Measurements from ENCODE around the gene AGER. TPM values are rescaled to one million over a fixed set of nuclear protein-coding genes. Genes with fewer than 3 reads are reported as not detected.

Gene AGER
- 12.0 and 18.5 TPM in 2 replicates for total RNA-seq
- 4.6 and 5.1 TPM in 2 replicates for polyA plus RNA-seq
- 1.6 and 2.5 TPM in 2 replicates for polyA plus RNA-seq (2011; cell fraction: cytosol; rRNA removed)
- polyA plus RNA-seq (2011; cell fraction: nucleus; rRNA removed) = 50.2 and 63.4 TPM in 2 replicates
- polyA plus RNA-seq (2012) = 5.0 and 5.9 TPM in 2 replicates
- polyA minus RNA-seq = 1.2 and 2.0 TPM in 2 replicates
- 0.72 TPM for polyA minus RNA-seq (2011; cell fraction: cytosol; rRNA and poly(A)+ RNA removed)
- polyA minus RNA-seq (2011; cell fraction: nucleus; rRNA and poly(A)+ RNA removed) = 7.6 and 8.2 TPM in 2 replicates
- Bru-seq, nascent RNA = percentile 49 among the genes with signal in this experiment
- percentile 90 among the genes with signal in this experiment for BruChase-seq, experiment 1, labeled RNA remaining after a 6-hour chase
- percentile 71 among the genes with signal in this experiment for BruChase-seq, experiment 2, labeled RNA remaining after a 2-hour chase
- long read RNA-seq, partial matches to known transcripts = 4 of 8 reads
- long read RNA-seq, other reads (novel, unspliced or antisense) = 3 of 8 reads

- intact Hi-C loops (cut with micrococcal nuclease) (no loop called here), dilution Hi-C loops (cut with MboI; ENCODE audit: extremely low pct_ligation_motif_present, low sequenced_read_pairs) (no loop called here)
- DNase-seq (ENCODE audit: low read depth, low spot score) = no peak
- peaks cover 3 to 36% of the 10 kb centered on the region in 2 experiments for H3K36me3 ChIP-seq (ENCODE audit: control insufficient read depth in 2 of 2, extremely low read depth in 1 of 2, insufficient read depth in 2 of 2, low read length in 2 of 2)
- H4K20me1 ChIP-seq (replicated peaks; ENCODE audit: control insufficient read depth, extremely low read depth, insufficient read depth, low read length) = no peaks in the 10 kb centered on the region
- TF ChIP-seq MYC (IDR thresholded peaks at IDR 0.05; ENCODE audit: low read depth, low read length) (no peak), POLR2AphosphoS5 (IDR thresholded peaks at IDR 0.05; ENCODE audit: insufficient read depth, low read depth, low read length) (peak; percentile 36)
- no peak within 1 kb of the TSS for H3K9ac ChIP-seq (replicated peaks; ENCODE audit: extremely low read depth, insufficient read depth, low read length)
- no peaks in the 10 kb centered on the region for H3K27me3 ChIP-seq (ENCODE audit: control insufficient read depth in 2 of 2, insufficient read depth in 2 of 2, low read length in 2 of 2)
- H3K27ac ChIP-seq (ENCODE audit: insufficient read depth, low read depth, low read length) = no peak within 1 kb of the TSS
- FAIRE-seq = no peak
- H3K4me1 ChIP-seq (ENCODE audit: control insufficient read depth, extremely low read depth, insufficient read depth, low read length) = peaks cover 21% of the 10 kb centered on the region
- H2AFZ ChIP-seq (ENCODE audit: low read depth, low read length) = no peak within 1 kb of the TSS
- H3K9me3 ChIP-seq (replicated peaks; ENCODE audit: control insufficient read depth, insufficient read depth, low read length) = no peaks in the 10 kb centered on the region
- no peak within 1 kb of the TSS for H3K4me2 ChIP-seq (ENCODE audit: insufficient read depth, low read length)
- POLR2A ChIA-PET = no interaction called here
- no TSS peak for BruUV-seq (replicated peaks)
- H3K9me1 ChIP-seq (replicated peaks; ENCODE audit: control insufficient read depth, extremely low read depth, insufficient read depth, low read length) = no peaks in the 10 kb centered on the region
- CTCF ChIA-PET = no interaction called here
- peaks cover 15% of the 10 kb centered on the region for H3K79me2 ChIP-seq (ENCODE audit: control insufficient read depth, insufficient read depth, low read length)
- H3K4me3 ChIP-seq (replicated peaks in 1 of 3; ENCODE audit: insufficient read depth in 1 of 3, low read depth in 1 of 3, low read length in 3 of 3) = no peak within 1 kb of the TSS
Measured at GRCh38 chr6:32184084-32184640, at the start of gene AGER. Gene AGER (minus strand): TSS chr6:32184253. CDS start chr6:32184222, 31 bp downstream.

- BruUV-seq (replicated peaks) = no TSS peak
- H4K20me1 ChIP-seq (replicated peaks; ENCODE audit: control insufficient read depth, extremely low read depth, insufficient read depth, low read length) = no peaks in the 10 kb centered on the region
- DNase-seq (ENCODE audit: low read depth, low spot score) (no peak), FAIRE-seq (no peak)
- peaks cover 0 to 4% of the 10 kb centered on the region in 2 experiments for H3K36me3 ChIP-seq (ENCODE audit: control insufficient read depth in 2 of 2, extremely low read depth in 1 of 2, insufficient read depth in 2 of 2, low read length in 2 of 2)
- no peak overlapping the region for H3K4me3 ChIP-seq (replicated peaks in 1 of 3; ENCODE audit: insufficient read depth in 1 of 3, low read depth in 1 of 3, low read length in 3 of 3)
- no peak overlapping the region for H3K27ac ChIP-seq (ENCODE audit: insufficient read depth, low read depth, low read length)
- H3K9me3 ChIP-seq (replicated peaks; ENCODE audit: control insufficient read depth, insufficient read depth, low read length) = no peaks in the 10 kb centered on the region
- ChIA-PET POLR2A (no interaction called here), CTCF (no interaction called here)
- H3K4me2 ChIP-seq (ENCODE audit: insufficient read depth, low read length) = no peak overlapping the region
- H3K4me1 ChIP-seq (ENCODE audit: control insufficient read depth, extremely low read depth, insufficient read depth, low read length) = peaks cover 25% of the 10 kb centered on the region
- H3K79me2 ChIP-seq (ENCODE audit: control insufficient read depth, insufficient read depth, low read length) = peaks cover 2% of the 10 kb centered on the region
- dilution Hi-C loops (cut with MboI; ENCODE audit: extremely low pct_ligation_motif_present, low sequenced_read_pairs) = no loop called here
- H3K9ac ChIP-seq (replicated peaks; ENCODE audit: extremely low read depth, insufficient read depth, low read length) = no peak overlapping the region
- no peaks in the 10 kb centered on the region for H3K9me1 ChIP-seq (replicated peaks; ENCODE audit: control insufficient read depth, extremely low read depth, insufficient read depth, low read length)
- TF ChIP-seq GATA2 (IDR thresholded peaks at IDR 0.05; ENCODE audit: insufficient read depth, insufficient read length, low read depth, low read length) (no peak), CTCF (IDR thresholded peaks at IDR 0.05; ENCODE audit: extremely low read depth in 1 of 2, insufficient read depth in 1 of 2, low read depth in 1 of 2, low read length in 2 of 2) (no peak), EZH2 (IDR thresholded peaks at IDR 0.05; ENCODE audit: borderline replicate concordance, low read depth, low read length, severe bottlenecking) (no peak), POLR2AphosphoS5 (IDR thresholded peaks at IDR 0.05; ENCODE audit: insufficient read depth, low read depth, low read length) (no peak), FOS (IDR thresholded peaks at IDR 0.05; ENCODE audit: borderline replicate concordance, insufficient read depth, low read length) (no peak), MYC (IDR thresholded peaks at IDR 0.05; ENCODE audit: low read depth, low read length) (no peak), POLR2A (IDR thresholded peaks at IDR 0.05; ENCODE audit: low read depth, low read length) (no peak)
- intact Hi-C loops (cut with micrococcal nuclease) = no loop called here
- H2AFZ ChIP-seq (ENCODE audit: low read depth, low read length) = no peak overlapping the region
- no peaks in the 10 kb centered on the region for H3K27me3 ChIP-seq (ENCODE audit: control insufficient read depth in 2 of 2, insufficient read depth in 2 of 2, low read length in 2 of 2)
Measured at GRCh38 chr6:32226434-32226833, 42.4 kb upstream of the AGER start.

Measured in endothelial cell of umbilical vein (primary cell).